GM15510 (cell line): ENCODE results near the gene SPATA31C2.
"Not testable (repeated sequence)": the region's sequence is repeated elsewhere in the genome, so short reads cannot be mapped to it uniquely, and the experiment has no call there.

Source experiments
- POLR2A ChIP-seq: IDR thresholded peaks from 3 replicates; pipeline ENCODE4 v1.6.1; 2011; ENCODE audit warnings: borderline replicate concordance; ENCODE audit not compliant: insufficient read length; ENCODE audit errors: extremely low read depth

Gene SPATA31C2

DNA sequence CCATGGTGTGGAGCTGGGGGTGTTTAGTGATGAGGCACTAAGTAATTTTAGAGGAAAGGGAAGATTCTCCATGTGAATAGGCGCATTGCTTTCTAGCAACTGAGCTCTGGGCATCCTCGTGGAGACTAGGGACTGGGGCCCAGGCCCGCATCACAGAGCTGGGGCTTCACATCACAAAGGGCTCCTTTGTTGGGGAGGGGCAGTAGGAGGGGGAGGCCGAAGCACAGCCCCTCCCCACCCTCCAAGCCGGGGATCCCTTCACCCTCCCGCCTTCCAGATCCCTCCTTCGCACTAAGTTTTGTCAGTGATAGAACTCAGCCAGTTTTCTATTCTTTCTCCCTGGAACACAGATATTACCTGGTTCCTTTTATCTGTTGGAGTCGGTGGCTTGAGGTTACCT is at the start of gene SPATA31C2:
SPATA31C2 (minus strand) TSS at position 101 of the 400 bp plus-strand sequence; CDS start at position 72, 29 bp downstream.
- TF ChIP-seq POLR2A = not testable (repeated sequence)

DNA sequence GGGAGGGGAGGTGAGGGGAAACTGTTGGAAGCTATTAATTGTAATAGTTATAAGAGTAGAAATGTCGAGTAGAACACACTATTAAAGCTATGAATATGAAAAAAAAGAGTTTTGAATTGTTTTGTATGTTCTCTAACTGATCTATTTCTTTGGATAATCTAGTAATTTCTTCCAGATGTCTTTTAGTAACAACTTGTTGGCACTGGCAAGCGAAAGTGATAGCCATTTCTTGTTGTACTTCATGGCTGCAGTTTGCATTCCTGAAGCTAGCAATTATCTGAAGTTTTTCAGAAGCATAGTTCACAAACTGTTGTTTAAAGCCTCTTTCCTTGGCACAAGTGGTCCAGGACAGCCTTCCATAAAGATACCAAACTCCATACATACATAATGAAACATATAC is 49.4 kb upstream of the SPATA31C2 start:
- no peak for TF ChIP-seq POLR2A

DNA sequence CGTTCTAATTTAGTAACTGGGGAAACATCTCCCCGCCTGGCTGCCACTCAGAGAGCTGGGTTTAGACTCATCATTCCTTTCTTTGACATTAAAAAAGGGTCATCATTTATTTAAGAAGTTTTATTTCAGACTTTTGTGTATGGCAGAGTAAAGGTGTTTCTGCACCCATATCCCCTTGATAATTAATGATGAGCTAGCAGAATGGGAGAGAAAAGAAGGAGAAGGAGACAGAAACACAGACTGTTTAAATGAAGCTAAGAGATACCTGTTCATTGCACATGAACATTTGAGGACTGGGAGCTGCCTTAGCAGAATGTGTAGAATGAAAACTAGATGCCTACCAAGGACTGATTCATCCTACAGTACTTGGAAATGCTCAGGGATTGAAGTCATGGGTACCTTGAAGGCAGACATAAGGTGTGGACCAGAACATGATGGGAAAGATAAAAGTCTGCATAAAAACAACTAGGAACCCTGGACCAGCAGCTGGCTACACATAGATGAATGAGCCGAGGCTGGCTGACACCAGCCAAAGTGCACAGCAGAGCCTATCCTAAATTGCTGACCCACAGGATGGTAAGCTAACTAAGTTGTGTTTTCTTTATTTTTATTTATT is 48.3 kb upstream of the SPATA31C2 start:
- no peak for TF ChIP-seq POLR2A

GRCh38 chr9:88184976-88185375 is 46.7 kb upstream of the SPATA31C2 start:
- TF ChIP-seq POLR2A = no peak

DNA sequence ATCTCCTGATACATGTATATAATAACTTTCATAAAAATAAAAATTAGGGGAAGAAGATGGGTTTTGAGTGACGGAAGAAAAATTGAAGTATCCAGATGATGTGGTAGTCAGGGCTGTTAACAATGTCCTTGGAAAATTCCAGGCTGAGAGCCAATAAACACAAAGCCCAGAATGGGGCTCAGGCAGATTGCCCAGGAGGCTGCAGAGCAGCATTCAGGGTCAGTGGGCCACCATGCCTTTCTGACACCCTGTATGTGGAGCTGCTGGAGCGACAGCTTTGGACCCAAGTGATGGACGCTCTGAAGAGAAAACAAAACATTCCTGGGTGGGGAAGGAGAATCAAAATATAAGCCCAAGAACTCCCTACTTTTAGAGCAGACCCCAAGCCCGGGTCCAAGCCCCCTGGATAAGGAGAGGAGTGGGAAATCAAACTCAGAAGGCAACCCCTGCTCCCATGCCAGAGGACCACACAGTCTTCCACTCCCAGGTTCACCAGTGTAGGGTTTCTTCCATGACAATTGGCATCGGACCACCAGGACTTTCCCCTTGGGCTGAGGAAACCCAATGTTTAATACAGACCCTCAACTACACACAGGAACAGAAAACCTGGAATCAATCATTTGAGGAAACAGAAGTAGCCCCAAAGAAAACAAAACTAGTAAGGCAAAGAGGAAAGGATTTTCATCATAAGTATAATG is 45.7 kb upstream of the SPATA31C2 start:
- no peak for TF ChIP-seq POLR2A

GRCh38 chr9:88182501-88182900 is 44.2 kb upstream of the SPATA31C2 start:
- TF ChIP-seq POLR2A = no peak

DNA sequence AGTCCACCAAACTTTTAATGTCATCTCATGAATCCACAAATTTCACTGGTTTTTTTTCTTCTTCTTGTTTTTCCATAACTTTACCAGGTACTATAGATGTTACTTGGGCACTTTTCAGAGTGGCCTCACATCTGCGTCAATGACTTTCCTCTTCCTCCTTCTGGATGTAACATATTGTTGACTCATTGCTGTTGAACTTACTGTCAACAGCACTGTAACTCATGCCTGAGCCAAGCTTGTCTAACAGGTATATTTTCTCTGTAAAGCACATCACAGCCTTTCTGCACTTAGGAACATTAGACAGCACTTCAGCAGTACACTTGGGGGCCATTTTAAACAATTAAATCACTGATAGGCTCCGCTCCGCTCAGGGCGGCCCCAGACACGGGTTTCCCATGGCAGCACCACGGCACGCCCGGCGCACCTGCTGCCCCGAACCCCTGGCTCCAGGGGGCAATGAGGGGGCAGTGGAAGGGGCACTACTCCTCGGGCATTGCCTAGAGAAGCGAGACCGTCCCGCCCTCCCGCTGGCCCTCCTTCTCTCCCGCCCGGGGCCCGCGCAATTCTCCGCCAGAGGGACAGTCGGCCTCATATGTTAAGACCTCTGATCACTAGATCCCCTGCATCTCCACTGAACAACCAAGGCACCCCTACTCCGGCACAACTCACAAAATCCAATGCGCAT is 41.9 kb upstream of the SPATA31C2 start:
- no peak for TF ChIP-seq POLR2A

GRCh38 chr9:88179062-88179521 is 40.8 kb upstream of the SPATA31C2 start:
- TF ChIP-seq POLR2A = no peak

- TF ChIP-seq POLR2A = no peak
Observed at GRCh38 chr9:88178641-88179040, 40.4 kb upstream of the SPATA31C2 start.

- TF ChIP-seq POLR2A = no peak
Observed at GRCh38 chr9:88177371-88177770, 39.1 kb upstream of the SPATA31C2 start.

GRCh38 chr9:88174324-88174723 is 36.0 kb upstream of the SPATA31C2 start:
- no peak for TF ChIP-seq POLR2A

GRCh38 chr9:88173378-88173999 is 35.2 kb upstream of the SPATA31C2 start:
- TF ChIP-seq POLR2A = no peak

DNA sequence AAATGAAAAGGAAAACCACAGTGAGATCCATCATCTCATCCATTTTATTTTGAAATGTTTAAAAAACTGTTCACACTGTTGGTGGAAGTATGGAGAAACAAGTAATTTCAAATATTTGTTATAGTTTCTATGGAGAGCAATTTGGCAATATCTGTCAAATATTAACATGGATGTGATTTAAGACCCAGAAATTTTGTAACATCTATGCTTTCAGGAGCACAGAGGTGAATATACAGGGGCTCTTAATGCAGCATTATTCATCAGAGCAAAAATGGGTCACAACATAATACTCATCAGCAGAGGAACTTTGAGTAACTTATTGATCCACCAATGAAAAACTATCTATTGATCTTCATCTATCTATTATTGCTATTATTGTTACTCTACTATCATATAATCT is 31.4 kb upstream of the SPATA31C2 start:
- no peak for TF ChIP-seq POLR2A

- TF ChIP-seq POLR2A = no peak
Observed at GRCh38 chr9:88168564-88168963, 30.3 kb upstream of the SPATA31C2 start.

DNA sequence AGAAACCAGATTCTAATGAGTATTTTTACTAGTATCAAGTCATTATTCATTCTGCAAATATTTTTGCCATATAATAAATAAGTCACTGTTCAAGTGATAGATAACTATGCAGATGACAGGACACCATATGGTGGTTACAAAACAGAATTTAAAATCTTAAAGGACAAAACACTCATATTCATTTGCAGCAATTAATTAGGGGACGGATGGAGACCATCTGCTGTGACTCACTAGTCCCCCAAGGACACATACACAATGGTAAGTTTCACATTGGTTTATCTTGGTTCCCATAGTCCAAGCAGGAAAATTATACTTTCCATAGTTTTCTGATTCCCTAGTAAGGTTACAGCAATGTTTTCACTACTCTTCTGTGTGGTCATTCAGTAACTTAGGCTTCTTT is 28.4 kb upstream of the SPATA31C2 start:
- no peak for TF ChIP-seq POLR2A
